Cardiac muscle cell (in vitro differentiated cells and primary cell): ENCODE results near the gene IFI44. TPM values are rescaled to one million over a fixed set of nuclear protein-coding genes. Genes with fewer than 3 reads are reported as not detected.

Experiments
- DNase-seq, 2 donors: peaks; one replicate each; pipeline versions ENCODE4 v3.0.0 to v3.0.0-alpha.2; 2010 to 2017; ENCODE audit warnings: low read depth in 1 of 2, low spot score in 1 of 2
- H3K27ac ChIP-seq: fragments of 200-600 bp; sonication (generic); 2 replicates; pipeline ENCODE4 v1.5.1; 2016
- H3K27me3 ChIP-seq: fragments of 200-600 bp; sonication (generic); 2 replicates; pipeline ENCODE4 v1.6.0; 2016; ENCODE audit warnings: control low read depth
- H3K36me3 ChIP-seq: fragments of 200-600 bp; sonication (generic); 2 replicates; pipeline ENCODE4 v1.5.1; 2016; ENCODE audit warnings: control low read depth
- H3K4me1 ChIP-seq: fragments of 200-600 bp; sonication (generic); 2 replicates; pipeline ENCODE4 v1.8.1; 2017; ENCODE audit warnings: low read depth, mild to moderate bottlenecking, mixed run types
- H3K4me3 ChIP-seq: fragments of 200-600 bp; sonication (generic); 2 replicates; pipeline ENCODE4 v1.5.1; 2016; ENCODE audit warnings: mild to moderate bottlenecking
- H3K9me3 ChIP-seq: fragments of 200-600 bp; sonication (generic); 2 replicates; pipeline ENCODE4 v1.5.1; 2017; ENCODE audit warnings: low read depth, mild to moderate bottlenecking, control low read depth
- polyA plus RNA-seq: library from polyadenylated mRNA; unstranded; fragments of >200 nt; fragmentation: Nextera tagmentation; extraction: Ambion mirVana; gene quantifications from 2 replicates; pipeline ENCODE4 v1.2.1, GENCODE V29; 2016
- total RNA-seq: library from RNA; depleted of rRNA; stranded (reverse); fragments of >200 nt; gene quantifications from 2 replicates; pipeline ENCODE4 v1.2.3, GENCODE V29; 2016
- TF ChIP-seq, protein P1 (sequence below): IDR thresholded peaks from 2 replicates; pipeline ENCODE4 v1.5.1; 2012; ENCODE audit warnings: low read depth, mild to moderate bottlenecking, low read length

IFI44 gene
- total and polyA plus RNA-seq, 2 experiments from 2014 or later: not detected

DNA sequence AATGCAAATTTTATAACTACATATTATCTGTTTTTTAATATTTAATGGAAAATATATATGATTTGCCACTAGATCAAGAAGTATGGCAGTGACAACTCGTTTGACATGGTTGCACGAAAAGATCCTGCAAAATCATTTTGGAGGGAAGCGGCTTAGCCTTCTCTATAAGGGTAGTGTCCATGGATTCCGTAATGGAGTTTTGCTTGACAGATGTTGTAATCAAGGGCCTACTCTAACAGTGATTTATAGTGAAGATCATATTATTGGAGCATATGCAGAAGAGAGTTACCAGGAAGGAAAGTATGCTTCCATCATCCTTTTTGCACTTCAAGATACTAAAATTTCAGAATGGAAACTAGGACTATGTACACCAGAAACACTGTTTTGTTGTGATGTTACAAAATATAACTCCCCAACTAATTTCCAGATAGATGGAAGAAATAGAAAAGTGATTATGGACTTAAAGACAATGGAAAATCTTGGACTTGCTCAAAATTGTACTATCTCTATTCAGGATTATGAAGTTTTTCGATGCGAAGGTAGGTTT is 556 bp downstream of the IFI44 start:
- TF ChIP-seq, protein P1, sequence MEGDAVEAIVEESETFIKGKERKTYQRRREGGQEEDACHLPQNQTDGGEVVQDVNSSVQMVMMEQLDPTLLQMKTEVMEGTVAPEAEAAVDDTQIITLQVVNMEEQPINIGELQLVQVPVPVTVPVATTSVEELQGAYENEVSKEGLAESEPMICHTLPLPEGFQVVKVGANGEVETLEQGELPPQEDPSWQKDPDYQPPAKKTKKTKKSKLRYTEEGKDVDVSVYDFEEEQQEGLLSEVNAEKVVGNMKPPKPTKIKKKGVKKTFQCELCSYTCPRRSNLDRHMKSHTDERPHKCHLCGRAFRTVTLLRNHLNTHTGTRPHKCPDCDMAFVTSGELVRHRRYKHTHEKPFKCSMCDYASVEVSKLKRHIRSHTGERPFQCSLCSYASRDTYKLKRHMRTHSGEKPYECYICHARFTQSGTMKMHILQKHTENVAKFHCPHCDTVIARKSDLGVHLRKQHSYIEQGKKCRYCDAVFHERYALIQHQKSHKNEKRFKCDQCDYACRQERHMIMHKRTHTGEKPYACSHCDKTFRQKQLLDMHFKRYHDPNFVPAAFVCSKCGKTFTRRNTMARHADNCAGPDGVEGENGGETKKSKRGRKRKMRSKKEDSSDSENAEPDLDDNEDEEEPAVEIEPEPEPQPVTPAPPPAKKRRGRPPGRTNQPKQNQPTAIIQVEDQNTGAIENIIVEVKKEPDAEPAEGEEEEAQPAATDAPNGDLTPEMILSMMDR: no peak
- peak in 1 of 2 donors; percentile 12 for DNase-seq
- H3K4me3 ChIP-seq: no peak overlapping the region
- H3K9me3 ChIP-seq: no peaks in the 10 kb centered on the region
- no peaks in the 10 kb centered on the region for H3K27me3 ChIP-seq
- H3K4me1 ChIP-seq: no peaks in the 10 kb centered on the region
- no peak overlapping the region for H3K27ac ChIP-seq
- H3K36me3 ChIP-seq: no peaks in the 10 kb centered on the region

DNA sequence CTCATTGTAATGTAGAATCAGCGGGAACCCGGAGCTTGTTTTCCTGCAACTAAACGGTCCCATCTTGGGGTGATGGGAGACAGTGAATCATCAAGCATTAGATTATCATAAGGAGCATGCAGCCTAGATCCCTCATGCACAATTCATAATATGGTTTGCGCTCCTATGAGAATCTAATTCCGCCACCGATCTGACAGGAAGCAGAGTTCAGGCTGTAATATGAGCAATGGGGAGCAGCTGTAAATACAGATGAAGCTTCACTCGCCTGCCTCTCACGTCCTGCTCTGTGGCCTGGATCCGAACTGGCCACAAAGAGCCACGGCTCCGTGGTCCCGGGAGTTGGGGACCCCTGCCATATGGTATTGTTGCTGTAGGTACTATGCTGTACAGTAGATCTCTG is 1.6 kb downstream of the IFI44 start:
- TF ChIP-seq, protein P1: no peak
- Histone ChIP-seq H3K4me1 (no peaks in the 10 kb centered on the region), H3K9me3 (no peaks in the 10 kb centered on the region), H3K36me3 (no peaks in the 10 kb centered on the region), H3K27ac (no peak overlapping the region), H3K4me3 (no peak overlapping the region), H3K27me3 (no peaks in the 10 kb centered on the region)
- DNase-seq: no peak

DNA sequence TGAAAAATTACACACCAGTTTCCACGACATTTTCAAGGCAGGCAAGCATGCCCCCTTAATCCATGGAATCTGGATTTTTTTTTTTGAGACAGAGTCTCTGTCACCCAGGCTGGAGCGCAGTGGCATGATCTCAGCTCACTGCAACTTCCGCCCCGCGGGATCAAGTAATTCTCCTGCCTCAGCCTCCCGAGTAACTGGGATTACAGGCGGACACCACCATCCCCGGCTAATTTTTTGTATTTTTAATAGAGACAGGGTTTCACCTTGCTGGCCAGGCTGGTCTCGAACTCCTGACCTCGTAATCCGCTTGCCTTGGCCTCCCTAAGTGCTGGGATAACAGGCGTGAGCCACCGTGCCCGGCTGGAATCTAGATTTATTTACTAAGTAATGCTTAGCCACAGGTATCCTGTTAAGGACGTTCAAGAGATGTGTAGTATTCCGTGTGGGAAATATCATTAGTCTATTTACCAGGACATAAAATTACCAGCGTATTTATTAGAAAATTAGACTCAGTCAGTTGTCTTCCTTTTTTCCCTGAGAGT is 2.5 kb downstream of the IFI44 start:
- Histone ChIP-seq H3K36me3 (no peaks in the 10 kb centered on the region), H3K4me1 (no peaks in the 10 kb centered on the region), H3K4me3 (no peak overlapping the region), H3K27ac (no peak overlapping the region), H3K9me3 (no peaks in the 10 kb centered on the region), H3K27me3 (no peaks in the 10 kb centered on the region)
- TF ChIP-seq, protein P1: no peak
- DNase-seq: no peak

DNA sequence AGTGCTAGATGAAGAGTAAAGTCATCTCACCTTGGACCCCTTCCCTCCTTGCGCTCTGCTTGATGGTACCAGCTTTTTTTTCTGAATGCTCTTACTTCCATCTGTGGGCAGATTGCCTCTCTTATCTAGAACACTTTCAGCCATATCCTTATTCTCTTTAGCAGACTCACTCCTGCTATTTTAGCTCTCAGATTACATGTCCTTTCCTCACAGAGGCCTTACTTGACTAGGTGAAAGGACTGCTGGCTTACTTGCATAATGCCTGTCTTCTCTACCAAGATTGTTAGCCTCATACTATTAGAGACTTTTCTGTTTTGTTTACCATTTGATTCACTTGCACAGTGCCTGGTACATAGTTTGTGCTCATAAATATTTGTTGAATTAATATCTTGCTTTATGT is 9.3 kb downstream of the IFI44 start:
- H3K27ac ChIP-seq: no peak overlapping the region
- TF ChIP-seq, protein P1: no peak
- H3K36me3 ChIP-seq: no peaks in the 10 kb centered on the region
- peak; percentile 45 to 53 for DNase-seq
- H3K4me3 ChIP-seq: no peak overlapping the region
- no peaks in the 10 kb centered on the region for H3K9me3 ChIP-seq
- H3K4me1 ChIP-seq: peaks cover 4% of the 10 kb centered on the region
- no peaks in the 10 kb centered on the region for H3K27me3 ChIP-seq

DNA sequence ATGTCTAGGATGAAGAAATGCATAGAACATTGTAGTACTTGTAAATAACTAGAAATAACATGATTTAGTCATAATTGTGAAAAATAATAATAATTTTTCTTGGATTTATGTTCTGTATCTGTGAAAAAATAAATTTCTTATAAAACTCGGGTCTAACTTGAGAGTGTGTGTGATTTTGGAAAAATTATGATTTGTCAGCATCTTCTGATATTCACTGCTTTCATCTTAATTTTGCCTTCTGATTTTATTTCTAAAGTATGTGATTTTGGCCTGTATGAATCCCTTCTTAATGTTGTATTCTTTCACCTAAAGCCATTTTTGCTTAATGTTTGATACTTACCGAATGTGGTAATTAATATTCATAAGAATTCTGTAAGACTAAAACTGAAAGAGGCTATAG is 14.3 kb downstream of the IFI44 start:
- Histone ChIP-seq H3K4me3 (no peak overlapping the region), H3K27ac (no peak overlapping the region), H3K27me3 (no peaks in the 10 kb centered on the region), H3K4me1 (peaks cover 4% of the 10 kb centered on the region), H3K9me3 (no peaks in the 10 kb centered on the region), H3K36me3 (no peaks in the 10 kb centered on the region)
- DNase-seq: no peak
- TF ChIP-seq, protein P1: no peak
